Measurements from ENCODE around the gene KCNJ9.

Gene KCNJ9

GRCh38 chr1:160130939-160131338, 49.6 kb downstream of the KCNJ9 start:
- Mint-ChIP-seq H3K27ac (no peak overlapping the region), H3K27me3 (peaks cover 48 to 75% of the 10 kb centered on the region in 2 donors), H3K9me3 (no peaks in the 10 kb centered on the region), H3K4me3 (no peak overlapping the region), H3K36me3 (ENCODE audit: insufficient read depth) (no peaks in the 10 kb centered on the region), H3K4me1 (ENCODE audit: low read depth in 2 of 2) (no peaks in the 10 kb centered on the region)
- DNase-seq (no peak), ATAC-seq (replicated peaks) (no peak)

GRCh38 chr1:160131803-160132565, 50.6 kb downstream of the KCNJ9 start:
- no peak overlapping the region for H3K4me3 Mint-ChIP-seq
- H3K36me3 Mint-ChIP-seq (ENCODE audit: insufficient read depth) = no peaks in the 10 kb centered on the region
- ATAC-seq (replicated peaks) = no peak
- no peaks in the 10 kb centered on the region for H3K4me1 Mint-ChIP-seq (ENCODE audit: low read depth in 2 of 2)
- peaks cover 48 to 79% of the 10 kb centered on the region in 2 donors for H3K27me3 Mint-ChIP-seq
- no peak for DNase-seq
- no peak overlapping the region for H3K27ac Mint-ChIP-seq
- H3K9me3 Mint-ChIP-seq = no peaks in the 10 kb centered on the region

DNA sequence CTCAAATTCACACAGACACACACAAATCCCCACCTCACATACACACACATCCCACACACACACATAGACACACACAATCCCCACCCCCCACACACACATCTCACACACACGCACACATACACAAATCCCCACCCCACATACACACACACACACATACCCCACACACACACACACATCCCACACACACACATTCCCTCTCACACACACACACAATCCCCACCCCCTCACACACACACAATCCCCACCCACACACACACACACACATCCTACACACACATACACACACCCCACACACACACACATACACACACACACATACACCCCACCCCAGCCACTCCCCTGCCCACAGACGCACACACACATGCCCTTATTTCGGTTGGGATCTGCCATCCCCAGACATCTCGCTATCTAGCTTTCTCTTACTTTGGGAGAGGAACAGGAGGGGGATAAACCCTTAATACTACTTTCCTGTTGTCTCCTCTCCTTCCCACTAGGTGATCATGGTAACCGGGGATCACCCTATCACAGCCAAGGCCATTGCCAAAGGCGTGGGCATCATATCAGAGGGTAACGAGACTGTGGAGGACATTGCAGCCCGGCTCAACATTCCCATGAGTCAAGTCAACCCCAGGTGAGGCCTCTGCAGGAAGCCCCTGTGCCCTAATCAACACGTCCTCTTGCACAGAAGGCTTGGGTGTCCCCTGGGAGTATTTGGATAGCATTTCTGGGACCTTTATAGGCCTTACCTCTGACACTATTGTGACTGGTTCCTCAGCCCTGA, 52.8 kb downstream of the KCNJ9 start:
- Mint-ChIP-seq H3K9me3 (no peaks in the 10 kb centered on the region), H3K36me3 (ENCODE audit: insufficient read depth) (no peaks in the 10 kb centered on the region), H3K4me1 (ENCODE audit: low read depth in 2 of 2) (no peaks in the 10 kb centered on the region), H3K27ac (no peak overlapping the region), H3K4me3 (no peak overlapping the region), H3K27me3 (peaks cover 40 to 71% of the 10 kb centered on the region in 2 donors)
- no peak for ATAC-seq (replicated peaks)
- DNase-seq = no peak

DNA sequence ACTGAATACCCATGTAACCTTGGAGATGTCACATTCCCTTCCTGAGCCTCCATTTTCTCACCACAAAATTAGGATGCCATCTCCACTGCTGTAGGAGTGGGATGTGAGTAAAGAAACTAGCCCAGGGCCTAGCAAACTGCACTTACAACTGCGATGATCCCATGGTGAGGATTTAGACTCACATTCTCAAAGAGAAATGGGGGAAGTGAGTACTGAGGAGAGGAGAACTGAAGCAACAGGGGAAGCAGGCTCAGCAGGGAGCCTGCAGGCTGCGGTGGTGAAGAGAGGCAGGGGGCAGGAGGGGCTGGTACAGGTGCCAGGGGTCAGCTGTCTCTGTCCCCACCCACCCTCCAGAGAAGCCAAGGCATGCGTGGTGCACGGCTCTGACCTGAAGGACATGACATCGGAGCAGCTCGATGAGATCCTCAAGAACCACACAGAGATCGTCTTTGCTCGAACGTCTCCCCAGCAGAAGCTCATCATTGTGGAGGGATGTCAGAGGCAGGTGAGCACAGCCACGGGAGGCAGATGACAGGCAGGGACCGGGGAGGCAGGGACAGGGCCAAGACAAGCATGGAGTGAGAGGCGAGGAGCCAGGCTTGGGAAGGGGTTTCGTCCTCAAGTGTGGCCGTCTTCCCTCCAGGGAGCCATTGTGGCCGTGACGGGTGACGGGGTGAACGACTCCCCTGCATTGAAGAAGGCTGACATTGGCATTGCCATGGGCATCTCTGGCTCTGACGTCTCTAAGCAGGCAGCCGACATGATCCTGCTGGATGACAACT, 53.6 kb downstream of the KCNJ9 start:
- no peak overlapping the region for H3K4me3 Mint-ChIP-seq
- H3K36me3 Mint-ChIP-seq (ENCODE audit: insufficient read depth) = no peaks in the 10 kb centered on the region
- ATAC-seq (replicated peaks) (no peak), DNase-seq (no peak)
- H3K4me1 Mint-ChIP-seq (ENCODE audit: low read depth in 2 of 2) = no peaks in the 10 kb centered on the region
- H3K9me3 Mint-ChIP-seq = no peaks in the 10 kb centered on the region
- no peak overlapping the region for H3K27ac Mint-ChIP-seq
- H3K27me3 Mint-ChIP-seq = peaks cover 38 to 71% of the 10 kb centered on the region in 2 donors

GRCh38 chr1:160136121-160136925, 55.0 kb downstream of the KCNJ9 start:
- DNase-seq (no peak), ATAC-seq (replicated peaks) (no peak)
- no peaks in the 10 kb centered on the region for H3K4me1 Mint-ChIP-seq (ENCODE audit: low read depth in 2 of 2)
- no peak overlapping the region for H3K4me3 Mint-ChIP-seq
- H3K27ac Mint-ChIP-seq = no peak overlapping the region
- H3K36me3 Mint-ChIP-seq (ENCODE audit: insufficient read depth) = no peaks in the 10 kb centered on the region
- H3K27me3 Mint-ChIP-seq = peaks cover 37 to 71% of the 10 kb centered on the region in 2 donors
- no peaks in the 10 kb centered on the region for H3K9me3 Mint-ChIP-seq

DNA sequence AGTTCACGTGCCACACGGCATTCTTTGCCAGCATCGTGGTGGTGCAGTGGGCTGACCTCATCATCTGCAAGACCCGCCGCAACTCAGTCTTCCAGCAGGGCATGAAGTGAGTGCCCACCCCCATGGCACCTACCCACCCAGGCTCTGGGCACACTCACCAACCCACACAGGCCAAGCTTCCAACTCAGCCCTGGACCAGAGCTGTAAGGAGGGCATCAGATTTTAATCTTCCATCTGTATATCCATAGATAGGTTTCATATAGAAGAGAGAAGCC, 55.5 kb downstream of the KCNJ9 start:
- no peak for DNase-seq
- Mint-ChIP-seq H3K4me1 (ENCODE audit: low read depth in 2 of 2) (no peaks in the 10 kb centered on the region), H3K27ac (no peak overlapping the region), H3K4me3 (no peak overlapping the region), H3K9me3 (no peaks in the 10 kb centered on the region), H3K27me3 (peaks cover 38 to 72% of the 10 kb centered on the region in 2 donors), H3K36me3 (ENCODE audit: insufficient read depth) (no peaks in the 10 kb centered on the region)
- ATAC-seq (replicated peaks) = no peak

DNA sequence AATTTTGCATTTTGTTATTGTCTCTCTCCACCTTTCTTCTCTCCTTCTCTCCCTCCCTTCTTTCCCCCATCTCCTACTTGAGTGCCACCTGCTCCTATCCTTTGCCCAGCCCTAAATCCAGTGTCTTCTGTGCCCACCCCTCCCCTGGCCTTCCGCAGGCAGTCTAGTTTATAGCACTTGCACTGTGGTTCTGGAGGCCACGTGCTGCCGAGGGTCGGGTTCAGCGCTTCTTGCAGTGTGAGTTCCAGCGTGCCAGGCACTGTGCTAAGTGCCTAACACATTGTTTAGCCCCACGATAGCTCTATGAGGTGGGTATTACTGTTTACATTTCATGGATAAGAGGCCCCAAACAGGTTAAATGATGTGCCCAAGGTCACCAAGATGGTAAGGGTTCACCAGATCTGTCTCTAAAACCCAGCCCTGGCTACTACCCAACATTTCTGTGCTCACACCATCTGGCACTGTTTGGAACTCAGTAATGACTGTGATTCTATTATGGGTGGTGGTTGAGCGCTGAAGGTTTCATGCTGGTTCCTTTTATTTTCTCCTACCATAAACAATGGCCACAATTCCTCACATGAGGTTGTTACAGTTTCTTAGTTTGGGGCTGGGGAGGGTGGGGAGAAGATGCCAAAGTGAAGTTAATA, 56.0 kb downstream of the KCNJ9 start:
- H3K27ac Mint-ChIP-seq = no peak overlapping the region
- no peaks in the 10 kb centered on the region for H3K4me1 Mint-ChIP-seq (ENCODE audit: low read depth in 2 of 2)
- ATAC-seq (replicated peaks) = no peak
- H3K27me3 Mint-ChIP-seq = peaks cover 40 to 72% of the 10 kb centered on the region in 2 donors
- H3K4me3 Mint-ChIP-seq = no peak overlapping the region
- H3K9me3 Mint-ChIP-seq = no peaks in the 10 kb centered on the region
- no peak for DNase-seq
- no peaks in the 10 kb centered on the region for H3K36me3 Mint-ChIP-seq (ENCODE audit: insufficient read depth)

- H3K4me1 Mint-ChIP-seq (ENCODE audit: low read depth in 2 of 2) = no peaks in the 10 kb centered on the region
- H3K27ac Mint-ChIP-seq = no peak overlapping the region
- ATAC-seq (replicated peaks) (no peak), DNase-seq (no peak)
- no peaks in the 10 kb centered on the region for H3K9me3 Mint-ChIP-seq
- no peak overlapping the region for H3K4me3 Mint-ChIP-seq
- H3K36me3 Mint-ChIP-seq (ENCODE audit: insufficient read depth) = no peaks in the 10 kb centered on the region
- peaks cover 45 to 71% of the 10 kb centered on the region in 2 donors for H3K27me3 Mint-ChIP-seq
Measured at GRCh38 chr1:160139840-160140239, 58.5 kb downstream of the KCNJ9 start.

Measured in effector memory CD8-positive, alpha-beta T cell (primary cell).